Suprapubic skin (tissue), 4 donors: Measurements from ENCODE around the gene TOPBP1. TPM values are rescaled to one million over a fixed set of nuclear protein-coding genes. Genes with fewer than 3 reads are reported as not detected.

Experiments
- DNase-seq, 2 donors: peaks; one replicate each; pipeline ENCODE4 v3.0.0-alpha.2; 2019; ENCODE audit warnings: low spot score in 2 of 2
- H3K27ac ChIP-seq: fragments of 200-600 bp; sonication (generic); one replicate; pipeline ENCODE4 v1.5.1; 2019
- H3K27me3 ChIP-seq: fragments of 200-600 bp; sonication (generic); one replicate; pipeline ENCODE4 v1.5.1; 2019
- H3K36me3 ChIP-seq: fragments of 200-600 bp; sonication (generic); one replicate; pipeline ENCODE4 v1.5.1; 2019
- H3K4me1 ChIP-seq: fragments of 200-600 bp; sonication (generic); one replicate; pipeline ENCODE4 v1.5.1; 2019
- H3K4me3 ChIP-seq: fragments of 200-600 bp; sonication (generic); one replicate; pipeline ENCODE4 v1.5.1; 2019; ENCODE audit warnings: mild to moderate bottlenecking
- H3K9me3 ChIP-seq: fragments of 200-600 bp; sonication (generic); one replicate; pipeline ENCODE4 v1.5.1; 2019
- CTCF ChIP-seq, 2 donors: fragments of 200-600 bp in 1 of 2; fragments of 450-650 bp in 1 of 2; sonication (generic) in 1 of 2; IDR thresholded peaks; one replicate each; pipeline ENCODE4 v1.5.1; 2016 to 2019; ENCODE audit warnings: antibody characterized with exemption in 2 of 2, mild to moderate bottlenecking in 1 of 2, moderate library complexity in 1 of 2
- EP300 ChIP-seq: sonication (generic); formaldehyde crosslinking; IDR thresholded peaks from one replicate; pipeline ENCODE4 v1.6.1; 2017; ENCODE audit warnings: antibody characterized with exemption
- POLR2A ChIP-seq, 2 donors: fragments of 450-650 bp; IDR thresholded peaks; one replicate each; pipeline ENCODE4 v1.6.1; 2017; ENCODE audit warnings: antibody characterized with exemption in 2 of 2, mild to moderate bottlenecking in 2 of 2, moderate library complexity in 2 of 2
- POLR2AphosphoS5 ChIP-seq, 3 donors: sonication (generic); formaldehyde crosslinking; IDR thresholded peaks; one replicate each; pipeline ENCODE4 v1.6.1; 2017; ENCODE audit warnings: antibody characterized with exemption in 3 of 3
- WGBS: methylation state at CpG from one replicate; pipeline ENCODE4 v1.1.5; 2018; 5-methylcytosine and 5-hydroxymethylcytosine counted together
- total RNA-seq, 4 donors: library from RNA; depleted of rRNA; stranded (reverse); fragments of >200 nt; gene quantifications; one replicate each; pipeline ENCODE4 v1.1.0, GENCODE V29; 2016

The TOPBP1 gene
- total RNA-seq, 4 donors from 2014 or later = 26.3 to 55.8 (median 33.8) TPM

- peak overlapping the region; percentile 99 for H3K27ac ChIP-seq
- peaks cover 34% of the 10 kb centered on the region for H3K36me3 ChIP-seq
- peak overlapping the region; percentile 89 for H3K4me3 ChIP-seq
- no peaks in the 10 kb centered on the region for H3K9me3 ChIP-seq
- 14% methylated on average over 4 of the region's 4 CpGs for WGBS
- H3K27me3 ChIP-seq = no peaks in the 10 kb centered on the region
- TF ChIP-seq POLR2AphosphoS5 (IDR thresholded peaks at IDR 0.05) (no peak), POLR2A (IDR thresholded peaks at IDR 0.05) (no peak), CTCF (IDR thresholded peaks at IDR 0.05) (no peak), EP300 (no peak)
- no peak for DNase-seq
- peaks cover 57% of the 10 kb centered on the region for H3K4me1 ChIP-seq
Observed at GRCh38 chr3:133575086-133575485, 86.7 kb downstream of the TOPBP1 start.

- 2% methylated on average over 13 of the region's 54 CpGs for WGBS
- peak overlapping the region; percentile 99 for H3K27ac ChIP-seq
- peaks cover 27% of the 10 kb centered on the region for H3K36me3 ChIP-seq
- DNase-seq = peak; percentile 85 to 86
- peak overlapping the region; percentile 89 for H3K4me3 ChIP-seq
- H3K9me3 ChIP-seq = no peaks in the 10 kb centered on the region
- H3K4me1 ChIP-seq = peaks cover 58% of the 10 kb centered on the region
- H3K27me3 ChIP-seq = no peaks in the 10 kb centered on the region
- TF ChIP-seq CTCF (IDR thresholded peaks at IDR 0.05) (no peak), POLR2A (IDR thresholded peaks at IDR 0.05) (peak in 1 of 2 donors; percentile 35), POLR2AphosphoS5 (IDR thresholded peaks at IDR 0.05) (peak in 2 of 3 donors; percentile 24 to 50)
Observed at GRCh38 chr3:133574260-133574881, 87.4 kb downstream of the TOPBP1 start.

GRCh38 chr3:133573629-133574194 is 88.0 kb downstream of the TOPBP1 start, which contains the start of gene CDV3:
CDV3 (plus strand) TSS chr3:133573686; CDS start chr3:133574045, 359 bp downstream.
- WGBS = 0% methylated on average over 15 of the region's 81 CpGs
- no peaks in the 10 kb centered on the region for H3K9me3 ChIP-seq
- H3K36me3 ChIP-seq = peaks cover 20% of the 10 kb centered on the region
- H3K27ac ChIP-seq = peak within 1 kb of the TSS; percentile 99
- no peaks in the 10 kb centered on the region for H3K27me3 ChIP-seq
- peak in 1 of 3 donors; percentile 65 for TF ChIP-seq POLR2AphosphoS5 (IDR thresholded peaks at IDR 0.05)
- no peak for TF ChIP-seq CTCF (IDR thresholded peaks at IDR 0.05)
- TF ChIP-seq POLR2A (IDR thresholded peaks at IDR 0.05) = peak in 1 of 2 donors; percentile 69
- H3K4me3 ChIP-seq = peak within 1 kb of the TSS; percentile 89
- peak; percentile 78 to 80 for DNase-seq
- peaks cover 51% of the 10 kb centered on the region for H3K4me1 ChIP-seq

GRCh38 chr3:133573054-133573628 is 88.6 kb downstream of the TOPBP1 start:
- peaks cover 14% of the 10 kb centered on the region for H3K36me3 ChIP-seq
- no peaks in the 10 kb centered on the region for H3K9me3 ChIP-seq
- DNase-seq = peak; percentile 100
- peak overlapping the region; percentile 99 for H3K27ac ChIP-seq
- peaks cover 45% of the 10 kb centered on the region for H3K4me1 ChIP-seq
- TF ChIP-seq POLR2A (IDR thresholded peaks at IDR 0.05) (peak in 1 of 2 donors; percentile 66), POLR2AphosphoS5 (IDR thresholded peaks at IDR 0.05) (peak in 1 of 3 donors; percentile 58), CTCF (IDR thresholded peaks at IDR 0.05) (peak in 1 of 2 donors; percentile 21), EP300 (no peak)
- H3K4me3 ChIP-seq = peak overlapping the region; percentile 89
- H3K27me3 ChIP-seq = no peaks in the 10 kb centered on the region
- under 1% methylated on average over 33 of the region's 33 CpGs for WGBS
